ENCODE data around the gene OSBPL2. TPM values are rescaled to one million over a fixed set of nuclear protein-coding genes. Genes with fewer than 3 reads are reported as not detected.

Gene OSBPL2
- total and polyA plus RNA-seq, 9 of the 15 experiments (the other 6 are each of a cell fraction or from before 2014, with no cell fraction given), result 2.5 to 25.6 (median 14.1) TPM

DNA sequence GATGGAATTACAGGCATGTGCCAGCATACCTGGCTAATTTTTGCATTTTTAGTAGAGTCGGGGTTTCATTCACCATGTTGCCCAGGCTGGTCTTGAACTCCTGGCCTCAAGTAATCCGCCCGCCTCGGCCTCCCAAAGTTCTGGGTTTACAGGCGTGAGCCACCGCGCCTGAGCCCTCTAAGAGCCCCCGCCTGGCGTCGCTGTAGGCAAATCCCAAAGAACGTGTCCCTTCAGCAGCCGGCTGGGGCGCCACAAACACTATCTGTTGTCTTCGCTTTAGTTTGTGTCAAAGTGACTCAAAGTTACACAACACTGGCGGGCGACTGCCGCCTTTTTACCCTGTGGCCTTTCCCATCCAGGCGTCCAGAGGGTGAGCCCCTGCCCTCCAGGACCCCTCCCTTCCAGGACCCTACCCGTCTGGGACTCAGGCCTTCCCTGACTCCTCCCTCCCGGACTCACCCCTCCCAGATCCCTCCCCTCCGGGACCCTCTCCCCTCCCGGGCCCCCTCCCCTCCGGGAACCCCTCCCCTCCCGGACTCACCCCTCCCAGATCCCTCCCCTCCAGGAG is 63.5 kb downstream of the OSBPL2 start:
- H3K9ac ChIP-seq (ENCODE audit: insufficient read depth in 1 of 2, low read depth in 2 of 2, low read length in 2 of 2), result peak overlapping the region; percentile 89 to 97; a peak in 3 of 4 replicates
- H3K4me1 ChIP-seq (replicated peaks in 1 of 2; ENCODE audit: control insufficient read depth in 2 of 2, insufficient read depth in 2 of 2, low read length in 2 of 2), result peaks cover 14 to 69% of the 10 kb centered on the region in 2 experiments
- 1% methylated on average over 16 of the region's 24 CpGs for WGBS (ENCODE audit: insufficient coverage, low coverage, missing lambda C conversion rate)
- peaks cover 35% of the 10 kb centered on the region; the same call in 2 of the 3 replicates for H3K36me3 ChIP-seq (ENCODE audit: control insufficient read depth, insufficient read depth, low read length)
- ATAC-seq (peak; percentile 76), DNase-seq (ENCODE audit: extremely low read depth in 1 of 4, low spot score in 3 of 4) (peak; percentile 87 to 96 (median 88)), FAIRE-seq (peak; percentile 97)
- intact Hi-C loops (cut with micrococcal nuclease), result loop anchor here (1.0 to 10.0 kb wide), 6 partner anchors 63 to 317 kb away; partner anchors contain the start of genes LAMA5 and OSBPL2
- CTCF ChIA-PET (ENCODE audit: low intra/inter-chr PET ratio), result interaction anchor here (0.6 to 2.3 kb wide), 5 partner anchors 64 to 314 kb away, joined by 3 to 14 read pairs (median 3); partner anchors contain the start of genes OSBPL2 and RPS21
- peaks cover 34% of the 10 kb centered on the region for H3K79me2 ChIP-seq (ENCODE audit: control insufficient read depth, insufficient read depth, low read length)
- no peaks in the 10 kb centered on the region for H3K9me3 ChIP-seq (replicated peaks; ENCODE audit: control insufficient read depth, insufficient read depth, low read depth, low read length)
- in situ Hi-C loops (cut with MboI), result loop anchor here (10.0 kb wide), 2 partner anchors 193 to 313 kb away; no protein-coding TSS in a partner anchor
- peak overlapping the region; percentile 88 for H2AFZ ChIP-seq (ENCODE audit: low read depth, low read length)
- H3K4me2 ChIP-seq (ENCODE audit: insufficient read depth, low read length), result peak overlapping the region; percentile 79
- no peaks in the 10 kb centered on the region for H3K27me3 ChIP-seq (ENCODE audit: control insufficient read depth in 2 of 2, insufficient read depth in 2 of 2, low read length in 2 of 2)
- BruUV-seq (replicated peaks), result TSS peak; percentile 55
- peak overlapping the region; percentile 93 for H3K27ac ChIP-seq (ENCODE audit: extremely low read depth, low read depth, low read length)
- H3K9me1 ChIP-seq (ENCODE audit: control insufficient read depth, insufficient read depth, low read length), result peaks cover 5% of the 10 kb centered on the region
- peaks cover 20% of the 10 kb centered on the region for H4K20me1 ChIP-seq (replicated peaks; ENCODE audit: control insufficient read depth, insufficient read depth, low read length)
- H3K4me3 ChIP-seq, result peak overlapping the region; percentile 71
- POLR2A ChIA-PET, result interaction anchor here (0.6 to 1.5 kb wide), 5 partner anchors 11 to 378 kb away, joined by 3 to 7 read pairs (median 3); no protein-coding TSS in a partner anchor
- TF ChIP-seq, protein P1, sequence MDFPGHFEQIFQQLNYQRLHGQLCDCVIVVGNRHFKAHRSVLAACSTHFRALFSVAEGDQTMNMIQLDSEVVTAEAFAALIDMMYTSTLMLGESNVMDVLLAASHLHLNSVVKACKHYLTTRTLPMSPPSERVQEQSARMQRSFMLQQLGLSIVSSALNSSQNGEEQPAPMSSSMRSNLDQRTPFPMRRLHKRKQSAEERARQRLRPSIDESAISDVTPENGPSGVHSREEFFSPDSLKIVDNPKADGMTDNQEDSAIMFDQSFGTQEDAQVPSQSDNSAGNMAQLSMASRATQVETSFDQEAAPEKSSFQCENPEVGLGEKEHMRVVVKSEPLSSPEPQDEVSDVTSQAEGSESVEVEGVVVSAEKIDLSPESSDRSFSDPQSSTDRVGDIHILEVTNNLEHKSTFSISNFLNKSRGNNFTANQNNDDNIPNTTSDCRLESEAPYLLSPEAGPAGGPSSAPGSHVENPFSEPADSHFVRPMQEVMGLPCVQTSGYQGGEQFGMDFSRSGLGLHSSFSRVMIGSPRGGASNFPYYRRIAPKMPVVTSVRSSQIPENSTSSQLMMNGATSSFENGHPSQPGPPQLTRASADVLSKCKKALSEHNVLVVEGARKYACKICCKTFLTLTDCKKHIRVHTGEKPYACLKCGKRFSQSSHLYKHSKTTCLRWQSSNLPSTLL (IDR thresholded peaks at IDR 0.05), result no peak
- TF ChIP-seq MNT (conservative IDR thresholded peaks at IDR 0.05), result peak; percentile 58 to 64; a peak in 2 of 4 replicates
- peak; percentile 44; the same call in 1 of the 2 replicates for TF ChIP-seq SREBF1 (IDR thresholded peaks at IDR 0.05; ENCODE audit: borderline replicate concordance, low read depth, low read length)
- no peak for TF ChIP-seq TRIM25 (IDR thresholded peaks at IDR 0.05; ENCODE audit: borderline replicate concordance)
- TF ChIP-seq ZNF174 (CRISPR knock-in tag; IDR thresholded peaks at IDR 0.05), result no peak
- TF ChIP-seq RAD51 (IDR thresholded peaks at IDR 0.05; ENCODE audit: borderline replicate concordance, low read depth), result peak; percentile 15; the same call in 1 of the 2 replicates
- TF ChIP-seq MTA3 (IDR thresholded peaks at IDR 0.05; ENCODE audit: borderline replicate concordance), result peak; percentile 61; the same call in 1 of the 2 replicates
- no peak for TF ChIP-seq TCFL5 (CRISPR knock-in tag; conservative IDR thresholded peaks at IDR 0.05)
- TF ChIP-seq E4F1 (CRISPR knock-in tag; IDR thresholded peaks at IDR 0.05; ENCODE audit: borderline replicate concordance), result no peak
- no peak for TF ChIP-seq GABPB1 (CRISPR knock-in tag; IDR thresholded peaks at IDR 0.05)
- no peak for TF ChIP-seq ARID2 (IDR thresholded peaks at IDR 0.05)
- TF ChIP-seq HNRNPLL (IDR thresholded peaks at IDR 0.05; ENCODE audit: low read depth, low read length, poor library complexity, severe bottlenecking), result peak; percentile 9

Measured in K562 (cell line).